Measurements from ENCODE around the gene CDK14. TPM values are rescaled to one million over a fixed set of nuclear protein-coding genes. Genes with fewer than 3 reads are reported as not detected.

Gene CDK14
- total RNA-seq: not detected

GRCh38 chr7:90595801-90596670 lies at the start of gene CDK14:
TSS of gene CDK14 (plus strand) at chr7:90596321. CDS start at chr7:90596628, 307 bp downstream.
- POLR2A ChIA-PET: no interaction called here
- Mint-ChIP-seq H3K36me3 (ENCODE audit: low read depth) (no peaks in the 10 kb centered on the region), H3K4me1 (peaks cover 17% of the 10 kb centered on the region), H3K27me3 (peaks cover 62% of the 10 kb centered on the region), H3K4me3 (peak within 1 kb of the TSS; percentile 67), H3K27ac (peak within 1 kb of the TSS; percentile 60), H3K9me3 (no peaks in the 10 kb centered on the region)
- DNase-seq: peak; percentile 41
- CTCF ChIA-PET: no interaction called here

GRCh38 chr7:90551036-90551435 lies 45.1 kb upstream of the CDK14 start:
- H3K4me3 Mint-ChIP-seq: no peak overlapping the region
- ChIA-PET POLR2A (no interaction called here), CTCF (no interaction called here)
- no peaks in the 10 kb centered on the region for H3K9me3 Mint-ChIP-seq
- no peak for DNase-seq
- no peak overlapping the region for H3K27ac Mint-ChIP-seq
- no peaks in the 10 kb centered on the region for H3K27me3 Mint-ChIP-seq
- H3K4me1 Mint-ChIP-seq: no peaks in the 10 kb centered on the region
- H3K36me3 Mint-ChIP-seq (ENCODE audit: low read depth): no peaks in the 10 kb centered on the region

- CTCF ChIA-PET: no interaction called here
Observed at GRCh38 chr7:90552521-90552920, 43.6 kb upstream of the CDK14 start.

DNA sequence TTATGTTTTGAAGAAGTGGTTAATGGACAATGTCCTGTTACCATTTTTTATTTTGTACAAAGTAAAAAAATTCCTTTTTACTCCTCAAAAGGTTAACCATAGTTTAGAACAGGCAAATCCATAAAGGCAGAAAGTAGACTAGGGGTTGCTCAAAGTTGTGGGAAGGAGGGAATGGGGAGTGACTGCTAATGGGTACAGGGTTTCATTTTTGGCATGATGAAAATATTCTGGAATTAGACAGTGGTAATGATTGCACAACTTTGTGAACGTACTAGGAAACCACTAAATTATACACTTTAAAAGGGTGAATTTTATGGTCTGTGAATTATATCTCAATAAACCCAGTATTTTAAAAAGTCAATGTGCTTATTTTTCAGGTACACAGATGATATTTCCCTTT lies 35.4 kb upstream of the CDK14 start:
- POLR2A ChIA-PET: no interaction called here
- Mint-ChIP-seq H3K9me3 (peaks cover 3% of the 10 kb centered on the region), H3K4me1 (no peaks in the 10 kb centered on the region), H3K27ac (no peak overlapping the region), H3K36me3 (ENCODE audit: low read depth) (no peaks in the 10 kb centered on the region), H3K4me3 (no peak overlapping the region), H3K27me3 (peaks cover 2% of the 10 kb centered on the region)
- no peak for DNase-seq
- CTCF ChIA-PET: no interaction called here

More at GRCh38 chr7:90552521-90552920, 43.6 kb upstream of the CDK14 start:
- no peaks in the 10 kb centered on the region for H3K27me3 Mint-ChIP-seq
- H3K9me3 Mint-ChIP-seq: no peaks in the 10 kb centered on the region
- no peaks in the 10 kb centered on the region for H3K36me3 Mint-ChIP-seq (ENCODE audit: low read depth)
- H3K27ac Mint-ChIP-seq: no peak overlapping the region
- H3K4me3 Mint-ChIP-seq: no peak overlapping the region
- POLR2A ChIA-PET: no interaction called here
- H3K4me1 Mint-ChIP-seq: no peaks in the 10 kb centered on the region
- no peak for DNase-seq

DNA sequence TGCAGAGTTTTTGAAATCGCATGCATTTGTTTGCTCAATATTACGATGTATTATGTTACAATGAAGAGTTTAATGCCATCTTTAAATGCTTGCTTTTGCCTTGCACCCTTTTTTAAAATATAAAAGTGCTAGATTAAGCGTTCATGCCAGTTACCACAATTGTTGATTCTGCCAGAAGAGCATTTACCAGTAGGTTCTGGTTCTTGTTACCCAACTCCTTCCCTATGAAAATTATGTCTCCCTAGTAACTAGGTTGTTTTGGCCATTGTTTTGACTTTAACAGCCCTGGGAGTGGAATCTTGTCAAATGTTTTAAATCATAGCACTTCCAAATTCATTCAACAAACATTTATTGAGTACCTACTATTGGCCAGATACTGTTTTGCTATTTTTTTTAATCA lies 32.8 kb upstream of the CDK14 start:
- Mint-ChIP-seq H3K4me3 (no peak overlapping the region), H3K36me3 (ENCODE audit: low read depth) (no peaks in the 10 kb centered on the region), H3K27ac (no peak overlapping the region), H3K27me3 (peaks cover 2% of the 10 kb centered on the region), H3K4me1 (no peaks in the 10 kb centered on the region), H3K9me3 (peaks cover 3% of the 10 kb centered on the region)
- DNase-seq: no peak
- POLR2A ChIA-PET: no interaction called here
- CTCF ChIA-PET: no interaction called here

DNA sequence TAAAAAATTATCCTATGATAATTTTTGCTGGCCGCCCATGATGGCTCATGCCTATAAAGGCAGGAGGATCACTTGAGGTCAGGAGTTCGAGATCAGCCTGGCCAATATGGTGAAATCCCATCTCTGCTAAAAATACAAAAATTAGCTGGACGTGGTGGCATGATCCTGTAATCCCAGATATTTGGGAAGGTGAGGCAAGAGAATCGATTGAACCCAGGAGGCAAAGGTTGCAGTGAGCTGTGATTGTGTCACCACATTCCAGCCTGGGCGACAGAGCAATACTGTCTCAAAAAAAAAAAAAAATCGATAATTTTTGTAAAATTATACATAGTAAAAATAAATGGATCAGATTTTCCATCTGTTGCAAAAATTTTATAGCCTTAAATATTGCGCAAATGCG lies 31.7 kb upstream of the CDK14 start:
- DNase-seq: no peak
- POLR2A ChIA-PET: interaction anchor here (0.7 kb wide), 1 partner anchor 925 kb away, joined by 3 read pairs; no protein-coding TSS in a partner anchor
- Mint-ChIP-seq H3K4me1 (no peaks in the 10 kb centered on the region), H3K27ac (no peak overlapping the region), H3K36me3 (ENCODE audit: low read depth) (no peaks in the 10 kb centered on the region), H3K9me3 (peaks cover 3% of the 10 kb centered on the region), H3K4me3 (no peak overlapping the region), H3K27me3 (peaks cover 2% of the 10 kb centered on the region)
- CTCF ChIA-PET: no interaction called here

- H3K9me3 Mint-ChIP-seq: no peaks in the 10 kb centered on the region
- H3K4me1 Mint-ChIP-seq: no peaks in the 10 kb centered on the region
- H3K27me3 Mint-ChIP-seq: no peaks in the 10 kb centered on the region
- no peak for DNase-seq
- no peak overlapping the region for H3K27ac Mint-ChIP-seq
- ChIA-PET POLR2A (no interaction called here), CTCF (no interaction called here)
- no peak overlapping the region for H3K4me3 Mint-ChIP-seq
- no peaks in the 10 kb centered on the region for H3K36me3 Mint-ChIP-seq (ENCODE audit: low read depth)
Observed at GRCh38 chr7:90568213-90568612, 27.9 kb upstream of the CDK14 start.

DNA sequence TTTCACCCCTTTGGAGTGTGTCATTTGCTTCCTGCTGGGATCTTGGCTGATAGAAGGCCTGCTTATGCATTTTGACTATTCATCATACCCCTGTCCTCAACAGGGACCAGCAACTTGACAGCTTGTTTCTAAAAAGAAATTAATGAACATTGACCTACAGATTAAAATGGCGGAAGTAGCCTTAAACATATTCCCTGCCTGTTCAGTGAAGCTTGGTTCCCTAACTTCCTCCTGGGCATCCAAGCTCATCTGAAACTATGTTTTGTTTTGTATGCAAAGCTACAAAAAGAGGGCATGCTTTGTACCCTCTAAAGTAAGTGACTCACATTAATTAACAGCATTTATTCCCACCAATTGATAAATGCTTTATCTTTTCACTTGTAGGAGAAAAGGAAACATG lies 26.8 kb upstream of the CDK14 start:
- no peaks in the 10 kb centered on the region for H3K36me3 Mint-ChIP-seq (ENCODE audit: low read depth)
- no peaks in the 10 kb centered on the region for H3K27me3 Mint-ChIP-seq
- H3K27ac Mint-ChIP-seq: no peak overlapping the region
- no peaks in the 10 kb centered on the region for H3K4me1 Mint-ChIP-seq
- CTCF ChIA-PET: no interaction called here
- POLR2A ChIA-PET: no interaction called here
- H3K4me3 Mint-ChIP-seq: no peak overlapping the region
- no peaks in the 10 kb centered on the region for H3K9me3 Mint-ChIP-seq
- DNase-seq: no peak

DNA sequence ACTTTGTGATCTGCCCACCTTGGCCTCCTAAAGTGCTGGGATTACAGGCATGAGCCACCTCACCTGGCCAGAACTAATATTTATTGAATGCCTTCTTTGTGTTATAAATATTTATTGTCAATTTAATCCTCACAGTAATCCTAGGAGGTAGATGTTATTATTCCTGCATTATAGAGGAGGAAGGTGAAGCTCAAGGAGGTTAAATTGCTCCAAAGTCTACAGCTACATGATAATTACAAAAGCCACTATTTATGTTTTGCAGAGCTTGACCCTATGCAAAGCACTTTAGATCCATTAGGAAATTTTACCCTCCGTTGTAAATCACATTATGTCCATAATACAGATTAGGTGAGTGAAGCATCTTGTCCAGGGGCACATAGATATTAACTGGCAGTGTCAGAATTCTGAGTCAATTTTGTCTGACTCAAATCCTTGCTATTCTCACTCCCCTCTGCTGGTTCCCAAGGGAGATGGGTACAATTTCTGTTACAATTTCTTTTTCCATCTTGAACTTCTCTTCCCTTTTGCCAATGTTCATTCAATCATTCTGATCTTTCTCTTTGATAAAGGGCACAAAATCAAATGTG lies 25.7 kb upstream of the CDK14 start:
- Mint-ChIP-seq H3K9me3 (no peaks in the 10 kb centered on the region), H3K4me1 (no peaks in the 10 kb centered on the region), H3K36me3 (ENCODE audit: low read depth) (no peaks in the 10 kb centered on the region), H3K4me3 (no peak overlapping the region), H3K27ac (no peak overlapping the region), H3K27me3 (no peaks in the 10 kb centered on the region)
- ChIA-PET POLR2A (no interaction called here), CTCF (no interaction called here)
- no peak for DNase-seq

- Mint-ChIP-seq H3K27ac (no peak overlapping the region), H3K4me1 (no peaks in the 10 kb centered on the region), H3K36me3 (ENCODE audit: low read depth) (no peaks in the 10 kb centered on the region), H3K4me3 (no peak overlapping the region), H3K27me3 (no peaks in the 10 kb centered on the region), H3K9me3 (no peaks in the 10 kb centered on the region)
- no peak for DNase-seq
- ChIA-PET CTCF (no interaction called here), POLR2A (no interaction called here)
Observed at GRCh38 chr7:90574146-90574819, 21.8 kb upstream of the CDK14 start.

DNA sequence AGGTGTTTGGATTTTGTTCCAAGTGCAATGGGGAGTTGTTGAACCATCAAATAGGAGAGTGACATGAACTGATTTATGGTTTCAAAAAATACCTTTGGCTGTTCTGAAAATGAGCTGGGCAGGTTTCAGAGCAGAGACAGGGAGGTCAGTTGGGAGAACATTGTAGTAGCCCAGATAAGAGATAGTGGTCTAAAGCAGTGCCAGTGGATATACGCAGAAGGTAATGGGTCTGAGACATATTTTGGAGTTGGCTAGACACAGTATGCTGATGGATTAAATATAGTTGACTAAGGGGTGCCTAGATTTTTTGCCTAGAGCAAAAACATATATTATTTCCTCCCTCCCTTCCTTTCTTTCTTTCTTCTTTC lies 21.3 kb upstream of the CDK14 start:
- Mint-ChIP-seq H3K4me1 (no peaks in the 10 kb centered on the region), H3K9me3 (no peaks in the 10 kb centered on the region), H3K27ac (no peak overlapping the region), H3K27me3 (no peaks in the 10 kb centered on the region), H3K36me3 (ENCODE audit: low read depth) (no peaks in the 10 kb centered on the region), H3K4me3 (no peak overlapping the region)
- ChIA-PET CTCF (no interaction called here), POLR2A (no interaction called here)
- no peak for DNase-seq

- Mint-ChIP-seq H3K36me3 (ENCODE audit: low read depth) (no peaks in the 10 kb centered on the region), H3K4me1 (no peaks in the 10 kb centered on the region), H3K4me3 (no peak overlapping the region), H3K27me3 (no peaks in the 10 kb centered on the region), H3K9me3 (no peaks in the 10 kb centered on the region), H3K27ac (no peak overlapping the region)
- DNase-seq: no peak
- POLR2A ChIA-PET: no interaction called here
- CTCF ChIA-PET: no interaction called here
Observed at GRCh38 chr7:90579181-90579688, 16.9 kb upstream of the CDK14 start.

DNA sequence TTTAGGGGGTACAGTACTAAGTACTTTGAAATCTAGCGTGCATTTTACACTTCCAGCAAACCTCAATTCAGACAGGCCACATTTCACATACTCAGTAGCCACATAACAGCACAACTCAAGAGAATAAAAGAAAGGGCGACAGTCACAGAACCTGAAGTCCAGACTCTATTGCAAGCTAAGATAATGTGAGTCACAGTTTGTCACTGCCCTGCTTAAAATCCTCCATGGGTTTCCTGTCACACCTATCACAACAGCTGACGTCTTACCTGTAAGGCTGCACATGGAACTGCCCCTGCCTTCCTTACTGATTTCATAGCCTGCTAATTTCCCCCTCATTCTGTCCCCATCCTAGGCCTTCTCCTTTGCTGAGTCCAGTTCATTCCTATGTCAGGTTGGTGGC lies 16.1 kb upstream of the CDK14 start:
- ChIA-PET POLR2A (no interaction called here), CTCF (no interaction called here)
- H3K4me3 Mint-ChIP-seq: no peak overlapping the region
- H3K27ac Mint-ChIP-seq: no peak overlapping the region
- no peaks in the 10 kb centered on the region for H3K4me1 Mint-ChIP-seq
- DNase-seq: no peak
- peaks cover 1% of the 10 kb centered on the region for H3K27me3 Mint-ChIP-seq
- H3K36me3 Mint-ChIP-seq (ENCODE audit: low read depth): no peaks in the 10 kb centered on the region
- H3K9me3 Mint-ChIP-seq: no peaks in the 10 kb centered on the region

Data from activated CD4-positive, alpha-beta T cell treated with anti-CD3 and anti-CD28 coated beads, Interleukin-2, amount 10 ng/mL, durations not matched to agents 7 days and 5 days (primary cell).